Neural progenitor cell (in vitro differentiated cells): ENCODE results near the gene TSPAN12.

Experiments
- CTCF ChIP-seq: fragments of 200-600 bp; sonication (generic); IDR thresholded peaks from 2 replicates; pipeline ENCODE4 v1.5.1; 2017; ENCODE audit warnings: antibody characterized with exemption, mild to moderate bottlenecking
- EZH2 ChIP-seq: fragments of 200-600 bp; sonication (generic); IDR thresholded peaks from 2 replicates; pipeline ENCODE4 v1.6.1; 2017; ENCODE audit warnings: antibody characterized with exemption, mild to moderate bottlenecking, moderate library complexity
- EZH2phosphoT487 ChIP-seq: fragments of 200-600 bp; sonication (generic); IDR thresholded peaks from 2 replicates; pipeline ENCODE4 v1.6.1; 2017; ENCODE audit warnings: antibody characterized with exemption

GRCh38 chr7:120865191-120865981 is 7.4 kb upstream of the TSPAN12 start:
- TF ChIP-seq CTCF: no peak
- no peak for TF ChIP-seq EZH2phosphoT487
- no peak for TF ChIP-seq EZH2
